ENCODE data around the gene ANK2. TPM values are rescaled to one million over a fixed set of nuclear protein-coding genes. Genes with fewer than 3 reads are reported as not detected.

ANK2 gene
- total RNA-seq, 1 donor from 2014 or later: 35.5 TPM

GRCh38 chr4:113008135-113008534 is 41.3 kb upstream of the ANK2 start:
- H3K4me3 ChIP-seq (ENCODE audit: low read depth, low read length): no peak overlapping the region
- no peak for DNase-seq (ENCODE audit: low read depth)
- TF ChIP-seq, protein P1, sequence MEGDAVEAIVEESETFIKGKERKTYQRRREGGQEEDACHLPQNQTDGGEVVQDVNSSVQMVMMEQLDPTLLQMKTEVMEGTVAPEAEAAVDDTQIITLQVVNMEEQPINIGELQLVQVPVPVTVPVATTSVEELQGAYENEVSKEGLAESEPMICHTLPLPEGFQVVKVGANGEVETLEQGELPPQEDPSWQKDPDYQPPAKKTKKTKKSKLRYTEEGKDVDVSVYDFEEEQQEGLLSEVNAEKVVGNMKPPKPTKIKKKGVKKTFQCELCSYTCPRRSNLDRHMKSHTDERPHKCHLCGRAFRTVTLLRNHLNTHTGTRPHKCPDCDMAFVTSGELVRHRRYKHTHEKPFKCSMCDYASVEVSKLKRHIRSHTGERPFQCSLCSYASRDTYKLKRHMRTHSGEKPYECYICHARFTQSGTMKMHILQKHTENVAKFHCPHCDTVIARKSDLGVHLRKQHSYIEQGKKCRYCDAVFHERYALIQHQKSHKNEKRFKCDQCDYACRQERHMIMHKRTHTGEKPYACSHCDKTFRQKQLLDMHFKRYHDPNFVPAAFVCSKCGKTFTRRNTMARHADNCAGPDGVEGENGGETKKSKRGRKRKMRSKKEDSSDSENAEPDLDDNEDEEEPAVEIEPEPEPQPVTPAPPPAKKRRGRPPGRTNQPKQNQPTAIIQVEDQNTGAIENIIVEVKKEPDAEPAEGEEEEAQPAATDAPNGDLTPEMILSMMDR (IDR thresholded peaks at IDR 0.05; ENCODE audit: insufficient read depth, low read length, poor library complexity, severe bottlenecking): no peak
- no peaks in the 10 kb centered on the region for H3K36me3 ChIP-seq (ENCODE audit: control insufficient read depth, insufficient read depth, low read length)
- no peaks in the 10 kb centered on the region for H3K27me3 ChIP-seq (ENCODE audit: control insufficient read depth, insufficient read depth, low read length)

DNA sequence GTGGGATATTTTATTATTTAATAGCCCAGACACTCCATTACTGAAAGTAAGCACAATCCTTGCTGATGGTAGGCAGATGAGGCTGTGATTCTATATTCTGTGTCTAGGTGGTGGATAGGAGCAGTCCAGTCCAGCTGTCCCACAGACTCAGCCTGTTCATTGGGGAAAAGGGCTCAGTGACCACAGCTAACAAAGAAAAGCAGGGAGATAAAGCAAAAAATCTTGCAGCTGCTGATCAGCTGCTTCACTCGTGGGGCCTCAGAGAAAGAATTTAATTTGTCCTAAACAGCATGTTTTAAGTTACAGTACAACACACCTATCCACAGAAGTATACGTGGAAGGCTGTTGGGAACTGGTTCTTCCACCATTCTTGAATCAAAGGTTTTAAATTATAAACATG is 40.7 kb upstream of the ANK2 start:
- Histone ChIP-seq H3K27me3 (ENCODE audit: control insufficient read depth, insufficient read depth, low read length) (no peaks in the 10 kb centered on the region), H3K4me3 (ENCODE audit: low read depth, low read length) (no peak overlapping the region), H3K36me3 (ENCODE audit: control insufficient read depth, insufficient read depth, low read length) (no peaks in the 10 kb centered on the region)
- no peak for DNase-seq (ENCODE audit: low read depth)
- TF ChIP-seq, protein P1 (IDR thresholded peaks at IDR 0.05; ENCODE audit: insufficient read depth, low read length, poor library complexity, severe bottlenecking): no peak

DNA sequence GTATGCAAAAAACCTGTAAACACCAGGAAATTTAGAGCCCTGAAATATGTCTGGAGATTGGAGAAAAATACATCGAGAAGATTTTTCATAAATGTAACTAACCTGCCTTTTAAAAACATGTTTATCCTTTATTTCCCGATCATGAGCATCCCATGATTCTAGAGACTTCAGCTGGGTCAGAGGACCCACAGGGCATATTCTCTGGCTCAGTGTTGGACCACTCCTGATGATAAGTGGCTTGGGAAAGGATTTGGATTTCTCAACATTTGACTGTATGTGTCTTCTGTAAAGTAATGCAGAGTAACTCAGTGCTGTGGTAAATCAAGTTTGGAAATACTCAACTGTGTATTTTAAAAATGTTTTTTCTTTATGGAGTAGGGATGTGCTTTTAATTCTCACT is 40.0 kb upstream of the ANK2 start:
- Histone ChIP-seq H3K4me3 (ENCODE audit: low read depth, low read length) (no peak overlapping the region), H3K36me3 (ENCODE audit: control insufficient read depth, insufficient read depth, low read length) (no peaks in the 10 kb centered on the region), H3K27me3 (ENCODE audit: control insufficient read depth, insufficient read depth, low read length) (no peaks in the 10 kb centered on the region)
- TF ChIP-seq, protein P1 (IDR thresholded peaks at IDR 0.05; ENCODE audit: insufficient read depth, low read length, poor library complexity, severe bottlenecking): no peak
- DNase-seq (ENCODE audit: low read depth): no peak

GRCh38 chr4:113012122-113012725 is 37.2 kb upstream of the ANK2 start:
- TF ChIP-seq, protein P1 (IDR thresholded peaks at IDR 0.05; ENCODE audit: insufficient read depth, low read length, poor library complexity, severe bottlenecking): no peak
- no peak for DNase-seq (ENCODE audit: low read depth)
- Histone ChIP-seq H3K36me3 (ENCODE audit: control insufficient read depth, insufficient read depth, low read length) (no peaks in the 10 kb centered on the region), H3K27me3 (ENCODE audit: control insufficient read depth, insufficient read depth, low read length) (no peaks in the 10 kb centered on the region), H3K4me3 (ENCODE audit: low read depth, low read length) (no peak overlapping the region)

GRCh38 chr4:113012786-113013185 is 36.7 kb upstream of the ANK2 start:
- no peak overlapping the region for H3K4me3 ChIP-seq (ENCODE audit: low read depth, low read length)
- no peaks in the 10 kb centered on the region for H3K36me3 ChIP-seq (ENCODE audit: control insufficient read depth, insufficient read depth, low read length)
- no peaks in the 10 kb centered on the region for H3K27me3 ChIP-seq (ENCODE audit: control insufficient read depth, insufficient read depth, low read length)
- DNase-seq (ENCODE audit: low read depth): no peak
- TF ChIP-seq, protein P1 (IDR thresholded peaks at IDR 0.05; ENCODE audit: insufficient read depth, low read length, poor library complexity, severe bottlenecking): no peak

DNA sequence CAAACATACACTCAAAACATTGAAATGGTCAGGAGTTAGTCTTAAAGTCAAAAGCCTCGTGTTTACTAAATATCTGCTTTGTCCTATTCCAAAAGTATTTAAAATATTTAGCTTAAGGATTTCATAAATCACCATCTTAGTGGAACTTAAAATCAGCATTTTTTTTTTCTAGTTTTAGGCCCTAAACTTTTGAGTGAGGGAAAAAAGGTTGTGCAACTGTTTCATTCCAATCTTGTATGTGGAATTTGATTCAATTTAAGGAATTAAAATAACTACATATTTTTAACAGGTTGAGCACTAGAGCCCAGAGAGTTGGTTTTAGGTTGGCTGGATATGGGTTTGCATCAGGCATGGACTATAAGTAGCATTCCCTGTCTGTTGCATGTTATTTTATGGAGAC is 35.7 kb upstream of the ANK2 start:
- TF ChIP-seq, protein P1 (IDR thresholded peaks at IDR 0.05; ENCODE audit: insufficient read depth, low read length, poor library complexity, severe bottlenecking): no peak
- Histone ChIP-seq H3K36me3 (ENCODE audit: control insufficient read depth, insufficient read depth, low read length) (no peaks in the 10 kb centered on the region), H3K4me3 (ENCODE audit: low read depth, low read length) (no peak overlapping the region), H3K27me3 (ENCODE audit: control insufficient read depth, insufficient read depth, low read length) (no peaks in the 10 kb centered on the region)
- no peak for DNase-seq (ENCODE audit: low read depth)
